Suprapubic skin (tissue), 3 donors: Measurements from ENCODE around the gene NKAIN2.

Experiments
- CTCF ChIP-seq, 2 donors: fragments of 200-600 bp in 1 of 2; fragments of 450-650 bp in 1 of 2; sonication (generic) in 1 of 2; IDR thresholded peaks; one replicate each; pipeline ENCODE4 v1.5.1; 2016 to 2019; ENCODE audit warnings: antibody characterized with exemption in 2 of 2, mild to moderate bottlenecking in 1 of 2, moderate library complexity in 1 of 2
- POLR2AphosphoS5 ChIP-seq, 3 donors: sonication (generic); formaldehyde crosslinking; IDR thresholded peaks; one replicate each; pipeline ENCODE4 v1.6.1; 2017; ENCODE audit warnings: antibody characterized with exemption in 3 of 3

DNA sequence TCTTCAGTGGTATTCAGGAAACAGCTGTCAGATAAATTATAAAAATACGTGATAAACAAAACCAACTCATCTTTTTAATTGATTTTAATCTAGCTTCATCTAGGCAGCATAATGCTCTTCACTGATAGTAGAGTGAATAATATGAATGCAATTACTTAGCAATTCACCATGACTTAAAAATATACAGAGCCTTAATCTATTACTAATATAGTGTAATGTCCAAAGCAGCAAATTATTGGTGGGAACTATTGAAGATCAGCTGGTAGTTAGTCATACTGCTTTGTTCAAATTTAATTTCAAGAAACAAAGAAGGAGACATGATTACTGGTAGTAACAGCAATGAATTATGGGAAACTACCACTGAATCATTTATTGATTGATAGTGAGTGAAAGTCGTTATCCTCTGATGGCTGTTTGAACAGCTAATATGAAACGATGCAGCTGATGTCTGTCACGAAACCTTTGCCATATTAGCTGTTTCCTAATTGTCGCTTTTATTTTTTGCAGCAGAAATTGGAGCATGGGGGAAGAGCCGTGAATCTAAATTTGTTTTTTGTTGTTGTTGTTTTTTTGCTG is 99.2 kb downstream of the NKAIN2 start:
- TF ChIP-seq CTCF (IDR thresholded peaks at IDR 0.05) (no peak), POLR2AphosphoS5 (IDR thresholded peaks at IDR 0.05) (no peak)
